ENCODE results near the gene RNF128.
A peak's percentile ranks its signal among the peaks of the same experiment; 100 is the strongest.

RNF128 gene

DNA sequence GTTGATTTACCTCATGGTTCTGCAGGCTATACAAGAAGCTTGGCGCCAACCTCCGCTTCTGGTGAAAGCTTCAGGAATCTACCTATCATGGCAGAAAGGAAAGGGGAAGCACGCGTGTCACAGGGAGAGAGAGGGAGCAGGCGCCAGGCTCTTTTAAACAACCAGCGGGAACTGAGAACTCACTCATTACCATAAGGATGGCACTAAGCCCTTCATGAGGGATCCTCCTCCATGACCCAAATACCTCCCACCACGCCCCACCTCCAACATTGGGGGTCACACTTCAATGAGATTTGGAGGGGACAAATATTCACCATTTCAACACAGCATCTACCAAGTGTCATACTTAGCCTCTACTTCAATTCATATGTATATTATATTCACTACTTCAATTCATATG is 57.2 kb downstream of the RNF128 start:
- H3K23ac ChIP-seq (ENCODE audit: low read length): no peak overlapping the region
- no peak overlapping the region for H3K4ac ChIP-seq (ENCODE audit: low read depth, low read length)
- H3K79me2 ChIP-seq (ENCODE audit: control insufficient read depth, insufficient read depth, low read length): no peaks in the 10 kb centered on the region
- H3K56ac ChIP-seq (ENCODE audit: low read length): no peak overlapping the region
- no peak overlapping the region for H3K9ac ChIP-seq (ENCODE audit: low read length)
- no peak overlapping the region for H3K4me2 ChIP-seq (ENCODE audit: low read length)
- H3K4me3 ChIP-seq (ENCODE audit: low read length): no peak overlapping the region
- H2BK5ac ChIP-seq (ENCODE audit: low read length): no peak overlapping the region
- no peak overlapping the region for H2AK5ac ChIP-seq (ENCODE audit: low read length)
- no peaks in the 10 kb centered on the region for H3K36me3 ChIP-seq (ENCODE audit: control insufficient read depth, insufficient read depth, low read length)
- no peak overlapping the region for H2BK120ac ChIP-seq (ENCODE audit: low read depth, low read length)
- H3K27me3 ChIP-seq (ENCODE audit: insufficient read depth, low read length, poor library complexity): no peaks in the 10 kb centered on the region
- H4K8ac ChIP-seq (ENCODE audit: low read depth, low read length): no peak overlapping the region
- no peaks in the 10 kb centered on the region for H3K79me1 ChIP-seq (ENCODE audit: low read length)
- H2BK15ac ChIP-seq (replicated peaks; ENCODE audit: low read depth): no peak overlapping the region
- H4K5ac ChIP-seq (ENCODE audit: low read length): no peak overlapping the region
- DNase-seq: peak; percentile 5
- no peak overlapping the region for H3K18ac ChIP-seq (ENCODE audit: low read length)
- WGBS (ENCODE audit: extremely low coverage, insufficient coverage, low lambda C conversion rate): no CpG with 5 or more reads among the region's 7 CpGs
- no peak overlapping the region for H3K27ac ChIP-seq (ENCODE audit: low read depth, low read length)
- H3K4me1 ChIP-seq (ENCODE audit: control insufficient read depth, low read depth, low read length): no peaks in the 10 kb centered on the region

DNA sequence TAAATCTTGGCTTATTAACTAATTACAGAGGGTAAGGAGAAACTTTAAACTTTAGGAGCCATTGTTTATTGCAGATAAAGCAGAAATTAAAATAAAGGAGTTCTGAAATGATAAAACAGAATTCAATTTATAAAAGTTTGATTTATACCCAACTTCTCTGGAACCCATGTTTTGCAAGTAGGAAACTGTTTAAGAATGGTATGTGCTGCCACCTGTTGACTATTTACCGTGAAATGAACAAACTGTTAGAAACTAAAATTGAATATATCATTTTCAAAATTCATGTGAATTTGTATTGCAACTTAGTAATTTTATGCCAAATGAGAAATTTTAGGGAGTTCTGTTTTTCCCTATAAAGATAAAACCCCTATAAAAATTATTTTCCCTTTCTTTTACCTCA is 65.0 kb downstream of the RNF128 start:
- Histone ChIP-seq H4K8ac (ENCODE audit: low read depth, low read length) (no peak overlapping the region), H3K27ac (ENCODE audit: low read depth, low read length) (no peak overlapping the region), H3K4me3 (ENCODE audit: low read length) (no peak overlapping the region), H2BK15ac (replicated peaks; ENCODE audit: low read depth) (no peak overlapping the region), H3K27me3 (ENCODE audit: insufficient read depth, low read length, poor library complexity) (no peaks in the 10 kb centered on the region), H2BK120ac (ENCODE audit: low read depth, low read length) (no peak overlapping the region), H3K18ac (ENCODE audit: low read length) (no peak overlapping the region), H2AK5ac (ENCODE audit: low read length) (no peak overlapping the region), H3K9ac (ENCODE audit: low read length) (no peak overlapping the region), H3K79me2 (ENCODE audit: control insufficient read depth, insufficient read depth, low read length) (no peaks in the 10 kb centered on the region), H3K56ac (ENCODE audit: low read length) (no peak overlapping the region), H2BK5ac (ENCODE audit: low read length) (no peak overlapping the region), H3K79me1 (ENCODE audit: low read length) (no peaks in the 10 kb centered on the region), H3K36me3 (ENCODE audit: control insufficient read depth, insufficient read depth, low read length) (no peaks in the 10 kb centered on the region), H4K5ac (ENCODE audit: low read length) (no peak overlapping the region), H3K23ac (ENCODE audit: low read length) (no peak overlapping the region), H3K4ac (ENCODE audit: low read depth, low read length) (no peak overlapping the region), H3K4me2 (ENCODE audit: low read length) (no peak overlapping the region), H3K4me1 (ENCODE audit: control insufficient read depth, low read depth, low read length) (no peaks in the 10 kb centered on the region)
- DNase-seq: no peak
- no CpG with 5 or more reads among the region's 1 CpG for WGBS (ENCODE audit: extremely low coverage, insufficient coverage, low lambda C conversion rate)

DNA sequence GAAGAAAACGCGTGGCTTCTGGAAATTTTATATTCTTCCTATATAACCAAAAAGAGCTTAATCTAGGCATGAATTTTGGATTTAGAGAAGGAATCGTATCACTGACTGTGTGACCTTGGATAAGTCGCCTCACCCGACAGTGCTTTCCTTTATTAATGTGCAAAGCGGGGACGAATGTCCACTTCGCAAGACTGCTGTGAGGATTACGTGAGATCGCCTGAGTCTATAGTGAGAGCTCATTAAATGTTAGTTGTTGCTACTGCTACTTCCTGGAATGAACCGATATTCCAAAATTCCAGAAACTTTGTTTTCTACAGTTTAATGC is 75.5 kb downstream of the RNF128 start:
- Histone ChIP-seq H2AK5ac (ENCODE audit: low read length) (no peak overlapping the region), H2BK5ac (ENCODE audit: low read length) (no peak overlapping the region), H3K79me2 (ENCODE audit: control insufficient read depth, insufficient read depth, low read length) (no peaks in the 10 kb centered on the region), H2BK120ac (ENCODE audit: low read depth, low read length) (no peak overlapping the region), H3K79me1 (ENCODE audit: low read length) (no peaks in the 10 kb centered on the region), H4K8ac (ENCODE audit: low read depth, low read length) (no peak overlapping the region), H3K23ac (ENCODE audit: low read length) (no peak overlapping the region), H3K4me3 (ENCODE audit: low read length) (peak overlapping the region; percentile 24), H3K27ac (ENCODE audit: low read depth, low read length) (no peak overlapping the region), H3K27me3 (ENCODE audit: insufficient read depth, low read length, poor library complexity) (no peaks in the 10 kb centered on the region), H3K4me2 (ENCODE audit: low read length) (peak overlapping the region; percentile 34), H2BK15ac (replicated peaks; ENCODE audit: low read depth) (no peak overlapping the region), H3K56ac (ENCODE audit: low read length) (peak overlapping the region; percentile 79), H3K36me3 (ENCODE audit: control insufficient read depth, insufficient read depth, low read length) (no peaks in the 10 kb centered on the region), H3K18ac (ENCODE audit: low read length) (no peak overlapping the region), H3K4me1 (ENCODE audit: control insufficient read depth, low read depth, low read length) (no peaks in the 10 kb centered on the region), H4K5ac (ENCODE audit: low read length) (no peak overlapping the region), H3K4ac (ENCODE audit: low read depth, low read length) (no peak overlapping the region), H3K9ac (ENCODE audit: low read length) (peak overlapping the region; percentile 59)
- DNase-seq: no peak
- no CpG with 5 or more reads among the region's 11 CpGs for WGBS (ENCODE audit: extremely low coverage, insufficient coverage, low lambda C conversion rate)

DNA sequence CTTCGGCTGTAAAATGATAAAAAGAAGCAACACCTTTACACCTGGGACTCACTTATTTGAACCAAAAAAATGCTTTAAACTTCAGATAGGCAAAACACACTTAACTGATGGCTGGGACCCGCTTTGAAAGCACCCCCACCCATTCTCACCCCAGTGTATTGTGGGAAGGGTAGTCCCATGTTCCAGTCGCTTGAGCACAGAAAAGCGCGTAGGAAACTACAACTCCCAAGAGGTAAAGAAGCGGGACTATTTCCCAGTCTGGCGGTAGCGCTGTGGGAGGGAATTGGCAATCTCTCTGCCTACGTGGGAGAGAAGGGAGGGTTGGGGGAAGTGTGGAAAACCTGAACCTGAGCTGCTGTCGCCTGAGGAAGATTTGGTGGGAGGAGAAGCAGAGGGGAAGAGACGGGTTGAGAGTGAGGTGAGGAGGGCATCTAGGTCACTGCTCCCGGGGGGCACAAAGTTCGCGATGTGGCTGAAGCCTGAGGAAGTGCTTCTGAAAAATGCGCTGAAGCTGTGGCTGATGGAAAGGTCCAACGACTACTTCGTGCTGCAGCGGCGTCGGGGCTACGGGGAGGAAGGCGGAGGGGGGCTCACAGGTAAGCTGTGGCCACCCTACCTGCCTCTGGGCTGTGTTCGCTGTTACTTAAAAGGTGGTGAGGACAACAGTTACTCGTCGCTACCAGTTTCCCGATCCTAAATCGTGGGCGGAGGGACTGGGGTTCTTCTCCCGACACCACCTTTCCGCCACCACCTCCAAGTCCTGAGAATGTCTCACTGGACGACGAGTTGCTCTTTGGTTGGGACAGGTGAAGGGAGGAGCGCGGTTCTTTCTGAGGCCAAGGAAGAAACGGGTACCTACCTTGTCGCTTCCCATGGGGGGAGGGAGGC is 76.1 kb downstream of the RNF128 start, which contains the start of gene TBC1D8B:
TBC1D8B (plus strand) TSS at position 286 of the 888 bp plus-strand sequence; CDS start at position 467, 181 bp downstream.
- Histone ChIP-seq H3K27ac (ENCODE audit: low read depth, low read length) (no peak within 1 kb of the TSS), H3K79me2 (ENCODE audit: control insufficient read depth, insufficient read depth, low read length) (no peaks in the 10 kb centered on the region), H3K27me3 (ENCODE audit: insufficient read depth, low read length, poor library complexity) (no peaks in the 10 kb centered on the region), H3K79me1 (ENCODE audit: low read length) (no peaks in the 10 kb centered on the region), H2BK5ac (ENCODE audit: low read length) (no peak within 1 kb of the TSS), H4K5ac (ENCODE audit: low read length) (no peak within 1 kb of the TSS), H3K23ac (ENCODE audit: low read length) (no peak within 1 kb of the TSS), H3K56ac (ENCODE audit: low read length) (peak within 1 kb of the TSS; percentile 89), H2AK5ac (ENCODE audit: low read length) (no peak within 1 kb of the TSS), H3K36me3 (ENCODE audit: control insufficient read depth, insufficient read depth, low read length) (no peaks in the 10 kb centered on the region), H3K4ac (ENCODE audit: low read depth, low read length) (no peak within 1 kb of the TSS), H3K4me2 (ENCODE audit: low read length) (peak within 1 kb of the TSS; percentile 67), H3K4me1 (ENCODE audit: control insufficient read depth, low read depth, low read length) (no peaks in the 10 kb centered on the region), H3K4me3 (ENCODE audit: low read length) (peak within 1 kb of the TSS; percentile 77), H2BK15ac (replicated peaks; ENCODE audit: low read depth) (no peak within 1 kb of the TSS), H3K18ac (ENCODE audit: low read length) (no peak within 1 kb of the TSS), H4K8ac (ENCODE audit: low read depth, low read length) (no peak within 1 kb of the TSS), H3K9ac (ENCODE audit: low read length) (peak within 1 kb of the TSS; percentile 74), H2BK120ac (ENCODE audit: low read depth, low read length) (no peak within 1 kb of the TSS)
- DNase-seq: peak; percentile 96
- WGBS (ENCODE audit: extremely low coverage, insufficient coverage, low lambda C conversion rate): no CpG with 5 or more reads among the region's 36 CpGs

DNA sequence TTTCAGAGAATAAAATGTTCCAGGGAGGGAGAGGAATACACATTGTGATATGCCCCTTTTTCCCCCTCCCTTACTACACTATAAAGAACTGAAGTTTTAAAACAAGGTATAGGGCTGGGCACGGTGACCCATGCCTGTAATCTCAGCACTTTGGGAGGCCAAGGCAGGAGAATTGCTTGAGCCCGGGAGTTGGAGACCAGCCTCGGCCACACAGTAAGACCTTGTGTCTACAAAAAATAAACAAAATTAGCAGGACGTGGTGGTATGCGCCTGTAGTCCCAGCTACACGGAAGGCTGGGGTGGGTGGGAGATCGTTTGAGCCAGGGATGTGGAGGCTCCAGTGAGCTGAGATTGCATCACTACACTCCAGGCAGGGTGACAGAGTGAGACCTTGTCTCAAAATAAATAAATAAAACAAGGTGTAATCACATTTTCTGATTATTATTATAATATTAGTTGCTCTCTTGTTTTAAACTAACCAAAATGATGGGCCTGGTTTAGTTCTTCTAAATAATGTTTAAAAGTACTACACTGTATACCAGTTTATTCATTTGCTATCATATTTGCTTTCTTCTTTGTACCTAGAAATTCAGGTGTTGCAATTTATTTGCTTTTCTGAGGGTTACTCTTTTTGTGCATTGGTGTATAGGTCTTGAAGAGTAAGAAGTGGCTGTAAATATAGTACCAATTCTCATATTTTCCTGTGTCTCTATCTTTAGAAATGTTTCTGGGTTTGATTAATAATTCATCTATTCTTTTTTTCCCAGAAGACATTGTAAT is 84.8 kb downstream of the RNF128 start:
- no peak for DNase-seq
- H4K5ac ChIP-seq (ENCODE audit: low read length): no peak overlapping the region
- no peaks in the 10 kb centered on the region for H3K4me1 ChIP-seq (ENCODE audit: control insufficient read depth, low read depth, low read length)
- H3K27ac ChIP-seq (ENCODE audit: low read depth, low read length): no peak overlapping the region
- no peaks in the 10 kb centered on the region for H3K36me3 ChIP-seq (ENCODE audit: control insufficient read depth, insufficient read depth, low read length)
- H3K4ac ChIP-seq (ENCODE audit: low read depth, low read length): no peak overlapping the region
- H2BK15ac ChIP-seq (replicated peaks; ENCODE audit: low read depth): no peak overlapping the region
- H3K79me1 ChIP-seq (ENCODE audit: low read length): no peaks in the 10 kb centered on the region
- no peak overlapping the region for H3K4me2 ChIP-seq (ENCODE audit: low read length)
- H2BK5ac ChIP-seq (ENCODE audit: low read length): no peak overlapping the region
- H3K18ac ChIP-seq (ENCODE audit: low read length): no peak overlapping the region
- H3K27me3 ChIP-seq (ENCODE audit: insufficient read depth, low read length, poor library complexity): no peaks in the 10 kb centered on the region
- H3K23ac ChIP-seq (ENCODE audit: low read length): no peak overlapping the region
- no peaks in the 10 kb centered on the region for H3K79me2 ChIP-seq (ENCODE audit: control insufficient read depth, insufficient read depth, low read length)
- no peak overlapping the region for H3K56ac ChIP-seq (ENCODE audit: low read length)
- H2BK120ac ChIP-seq (ENCODE audit: low read depth, low read length): no peak overlapping the region
- no CpG with 5 or more reads among the region's 7 CpGs for WGBS (ENCODE audit: extremely low coverage, insufficient coverage, low lambda C conversion rate)
- no peak overlapping the region for H3K9ac ChIP-seq (ENCODE audit: low read length)
- no peak overlapping the region for H4K8ac ChIP-seq (ENCODE audit: low read depth, low read length)
- H3K4me3 ChIP-seq (ENCODE audit: low read length): no peak overlapping the region
- no peak overlapping the region for H2AK5ac ChIP-seq (ENCODE audit: low read length)

All from mesendoderm (in vitro differentiated cells).